ENCODE data around the gene SLC39A8.

Gene SLC39A8

DNA sequence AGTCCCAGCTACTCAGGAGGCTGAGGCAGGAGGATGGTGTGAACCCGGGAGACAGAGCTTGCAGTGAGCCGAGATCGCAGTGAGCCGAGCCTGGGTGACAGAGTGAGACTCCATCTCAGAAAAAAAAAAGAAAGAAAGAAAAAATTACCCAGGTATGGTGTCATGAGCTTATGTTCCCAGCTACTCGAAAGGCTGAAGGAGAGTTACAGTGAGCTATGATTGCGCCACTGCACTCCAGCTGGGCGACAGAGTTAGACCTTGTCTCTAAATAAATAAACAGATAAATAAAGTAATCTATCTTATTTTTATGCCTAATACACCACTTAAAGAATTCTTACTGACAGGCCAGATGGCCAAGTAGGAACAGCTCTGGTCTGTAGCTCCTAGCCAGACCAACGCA, 73.0 kb downstream of the SLC39A8 start:
- Histone ChIP-seq H3K9me3 (ENCODE audit: insufficient read depth, low read length) (no peaks in the 10 kb centered on the region), H3K9ac (ENCODE audit: insufficient read length, low read depth) (no peak overlapping the region), H3K4me1 (ENCODE audit: insufficient read depth, insufficient read length) (no peaks in the 10 kb centered on the region), H3K36me3 (ENCODE audit: insufficient read depth, insufficient read length, low read length) (no peaks in the 10 kb centered on the region), H3K4me3 (ENCODE audit: insufficient read length, low read depth) (no peak overlapping the region), H3K27me3 (ENCODE audit: insufficient read depth, insufficient read length) (no peaks in the 10 kb centered on the region)
- no peak for TF ChIP-seq ZNF274 (IDR thresholded peaks at IDR 0.05; ENCODE audit: low read depth, low read length)
- no peak for TF ChIP-seq YY1 (IDR thresholded peaks at IDR 0.05; ENCODE audit: insufficient read depth, insufficient read length)
- TF ChIP-seq SUZ12 (IDR thresholded peaks at IDR 0.05; ENCODE audit: extremely low read depth, insufficient read depth, insufficient read length): no peak
- DNase-seq (ENCODE audit: low read depth, low spot score): no peak

DNA sequence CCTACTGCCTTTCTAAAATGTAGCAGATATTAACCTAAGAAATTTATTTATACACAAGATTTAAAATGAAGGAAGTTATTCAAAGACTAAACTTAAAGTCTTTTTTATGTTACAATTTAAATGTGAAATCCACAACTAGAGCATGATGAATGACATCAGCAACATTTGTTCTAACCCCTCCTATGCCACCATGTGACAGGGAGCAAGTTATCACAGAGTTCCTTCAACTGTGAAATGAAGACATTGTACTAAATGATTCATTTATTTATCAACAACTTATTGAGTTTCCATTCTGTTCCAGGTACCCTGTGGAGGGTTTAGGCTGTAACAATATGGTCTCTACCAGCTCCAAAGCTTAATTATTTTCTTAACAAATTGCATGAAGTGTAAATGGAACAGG, 76.9 kb downstream of the SLC39A8 start:
- no peak for DNase-seq (ENCODE audit: low read depth, low spot score)
- no peak for TF ChIP-seq SUZ12 (IDR thresholded peaks at IDR 0.05; ENCODE audit: extremely low read depth, insufficient read depth, insufficient read length)
- no peak for TF ChIP-seq YY1 (IDR thresholded peaks at IDR 0.05; ENCODE audit: insufficient read depth, insufficient read length)
- no peak for TF ChIP-seq ZNF274 (IDR thresholded peaks at IDR 0.05; ENCODE audit: low read depth, low read length)
- Histone ChIP-seq H3K27me3 (ENCODE audit: insufficient read depth, insufficient read length) (no peaks in the 10 kb centered on the region), H3K9me3 (ENCODE audit: insufficient read depth, low read length) (no peaks in the 10 kb centered on the region), H3K9ac (ENCODE audit: insufficient read length, low read depth) (no peak overlapping the region), H3K4me3 (ENCODE audit: insufficient read length, low read depth) (no peak overlapping the region), H3K4me1 (ENCODE audit: insufficient read depth, insufficient read length) (no peaks in the 10 kb centered on the region), H3K36me3 (ENCODE audit: insufficient read depth, insufficient read length, low read length) (no peaks in the 10 kb centered on the region)

DNA sequence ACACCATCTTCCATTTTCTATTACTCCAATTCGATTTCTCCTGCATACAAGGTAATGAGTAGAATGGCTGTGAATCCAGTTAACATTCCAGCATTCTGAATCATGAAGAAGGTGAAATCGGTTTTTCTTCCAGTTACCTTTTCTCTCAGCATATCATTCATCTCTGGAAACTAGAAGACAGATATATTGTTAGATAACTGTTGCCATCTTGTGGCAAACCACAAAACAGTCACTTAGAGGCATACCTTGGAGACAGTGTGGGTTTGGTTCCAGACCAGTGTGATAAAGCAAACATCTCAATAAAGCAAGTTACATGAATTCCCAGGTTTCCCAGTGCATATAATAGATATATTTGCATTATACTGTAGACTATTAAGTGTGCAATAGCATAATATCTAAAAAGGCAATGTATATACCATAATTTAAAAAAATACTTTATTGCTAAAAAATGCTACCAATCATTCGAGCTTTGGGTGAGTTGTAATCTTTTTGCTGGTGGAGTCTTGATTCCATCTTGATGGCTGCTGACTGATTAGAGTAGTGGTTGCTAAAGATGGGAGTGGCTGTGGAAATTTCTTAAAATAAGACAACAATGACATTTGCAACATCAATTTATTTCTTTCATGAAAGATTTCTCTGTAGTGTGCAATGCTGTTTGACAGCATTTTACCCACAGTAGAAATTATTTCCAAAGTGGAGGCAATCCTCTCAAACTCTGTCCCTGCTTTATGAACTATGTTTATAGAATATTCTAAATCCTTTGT, 82.1 kb downstream of the SLC39A8 start:
- no peak for DNase-seq (ENCODE audit: low read depth, low spot score)
- Histone ChIP-seq H3K4me3 (ENCODE audit: insufficient read length, low read depth) (no peak overlapping the region), H3K36me3 (ENCODE audit: insufficient read depth, insufficient read length, low read length) (no peaks in the 10 kb centered on the region), H3K27me3 (ENCODE audit: insufficient read depth, insufficient read length) (no peaks in the 10 kb centered on the region), H3K9ac (ENCODE audit: insufficient read length, low read depth) (no peak overlapping the region), H3K9me3 (ENCODE audit: insufficient read depth, low read length) (no peaks in the 10 kb centered on the region), H3K4me1 (ENCODE audit: insufficient read depth, insufficient read length) (no peaks in the 10 kb centered on the region)
- TF ChIP-seq YY1 (IDR thresholded peaks at IDR 0.05; ENCODE audit: insufficient read depth, insufficient read length) (no peak), SUZ12 (IDR thresholded peaks at IDR 0.05; ENCODE audit: extremely low read depth, insufficient read depth, insufficient read length) (no peak), ZNF274 (IDR thresholded peaks at IDR 0.05; ENCODE audit: low read depth, low read length) (no peak)

DNA sequence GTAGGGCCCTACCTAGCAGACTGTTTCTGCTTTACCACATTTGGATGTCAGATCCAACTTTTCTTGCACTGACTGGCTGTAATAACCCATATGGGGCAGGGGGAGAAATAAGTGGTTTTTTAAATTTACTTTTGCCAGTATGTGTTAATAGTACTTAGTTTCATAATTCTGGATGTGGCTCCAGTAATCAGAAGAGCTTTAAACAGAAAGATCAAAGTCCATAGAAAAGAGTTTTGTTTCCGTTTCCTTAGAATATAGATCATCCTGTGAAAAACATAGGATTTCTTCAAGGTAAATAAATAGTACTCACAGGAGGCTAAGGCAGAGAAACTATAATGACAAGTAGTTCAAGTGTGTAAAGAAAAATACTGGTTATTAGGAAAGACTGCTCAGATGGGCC, 85.6 kb downstream of the SLC39A8 start:
- no peak for TF ChIP-seq YY1 (IDR thresholded peaks at IDR 0.05; ENCODE audit: insufficient read depth, insufficient read length)
- TF ChIP-seq ZNF274 (IDR thresholded peaks at IDR 0.05; ENCODE audit: low read depth, low read length): no peak
- TF ChIP-seq SUZ12 (IDR thresholded peaks at IDR 0.05; ENCODE audit: extremely low read depth, insufficient read depth, insufficient read length): no peak

DNA sequence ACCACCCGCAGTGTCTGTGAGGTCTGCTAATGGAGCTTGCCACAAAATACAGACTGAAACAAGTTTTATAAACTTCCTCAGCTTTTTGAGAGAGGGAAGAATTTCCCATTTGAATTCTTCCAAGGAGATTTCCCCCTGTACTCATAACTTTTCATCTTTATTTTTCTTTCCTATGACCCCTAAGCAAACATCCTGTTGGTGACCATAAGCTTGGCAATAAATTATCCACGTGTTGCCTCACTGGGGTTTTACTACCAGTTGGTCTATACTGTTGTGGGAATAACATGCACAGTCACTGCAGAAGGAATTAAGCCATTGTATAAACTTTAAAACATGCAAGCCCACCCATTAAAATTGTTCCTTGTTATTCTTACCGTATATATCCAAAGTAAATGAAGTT, 86.2 kb downstream of the SLC39A8 start:
- Histone ChIP-seq H3K4me3 (ENCODE audit: insufficient read length, low read depth) (no peak overlapping the region), H3K36me3 (ENCODE audit: insufficient read depth, insufficient read length, low read length) (no peaks in the 10 kb centered on the region), H3K9me3 (ENCODE audit: insufficient read depth, low read length) (no peaks in the 10 kb centered on the region), H3K27me3 (ENCODE audit: insufficient read depth, insufficient read length) (no peaks in the 10 kb centered on the region), H3K9ac (ENCODE audit: insufficient read length, low read depth) (no peak overlapping the region), H3K4me1 (ENCODE audit: insufficient read depth, insufficient read length) (no peaks in the 10 kb centered on the region)
- no peak for DNase-seq (ENCODE audit: low read depth, low spot score)
- TF ChIP-seq SUZ12 (IDR thresholded peaks at IDR 0.05; ENCODE audit: extremely low read depth, insufficient read depth, insufficient read length): no peak
- no peak for TF ChIP-seq ZNF274 (IDR thresholded peaks at IDR 0.05; ENCODE audit: low read depth, low read length)
- no peak for TF ChIP-seq YY1 (IDR thresholded peaks at IDR 0.05; ENCODE audit: insufficient read depth, insufficient read length)

More for the DNA sequence above, 85.6 kb downstream of the SLC39A8 start:
- Histone ChIP-seq H3K9me3 (ENCODE audit: insufficient read depth, low read length) (no peaks in the 10 kb centered on the region), H3K9ac (ENCODE audit: insufficient read length, low read depth) (no peak overlapping the region), H3K36me3 (ENCODE audit: insufficient read depth, insufficient read length, low read length) (no peaks in the 10 kb centered on the region), H3K27me3 (ENCODE audit: insufficient read depth, insufficient read length) (no peaks in the 10 kb centered on the region), H3K4me1 (ENCODE audit: insufficient read depth, insufficient read length) (no peaks in the 10 kb centered on the region), H3K4me3 (ENCODE audit: insufficient read length, low read depth) (no peak overlapping the region)
- DNase-seq (ENCODE audit: low read depth, low spot score): no peak

DNA sequence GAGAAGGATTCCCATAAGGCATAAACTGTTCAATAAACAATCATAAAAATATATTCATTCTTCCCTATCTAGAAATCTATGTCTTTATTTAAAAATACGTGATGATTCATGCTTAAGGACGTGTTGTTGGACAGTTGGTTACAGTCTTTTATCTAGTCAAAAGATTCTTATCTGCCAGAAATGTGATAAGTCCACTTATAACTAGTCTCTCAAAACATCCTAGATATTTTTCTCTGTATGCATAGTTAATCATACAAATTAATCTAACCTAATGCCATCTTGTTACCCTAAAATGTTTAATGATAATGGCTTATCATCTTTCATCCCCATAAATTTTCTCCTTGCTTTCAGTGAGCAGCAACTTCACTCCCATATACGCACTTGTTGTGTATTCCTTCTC, 89.0 kb downstream of the SLC39A8 start:
- no peak for TF ChIP-seq YY1 (IDR thresholded peaks at IDR 0.05; ENCODE audit: insufficient read depth, insufficient read length)
- no peak for TF ChIP-seq SUZ12 (IDR thresholded peaks at IDR 0.05; ENCODE audit: extremely low read depth, insufficient read depth, insufficient read length)
- no peak for TF ChIP-seq ZNF274 (IDR thresholded peaks at IDR 0.05; ENCODE audit: low read depth, low read length)
- Histone ChIP-seq H3K4me3 (ENCODE audit: insufficient read length, low read depth) (no peak overlapping the region), H3K9me3 (ENCODE audit: insufficient read depth, low read length) (no peaks in the 10 kb centered on the region), H3K36me3 (ENCODE audit: insufficient read depth, insufficient read length, low read length) (no peaks in the 10 kb centered on the region), H3K4me1 (ENCODE audit: insufficient read depth, insufficient read length) (no peaks in the 10 kb centered on the region), H3K27me3 (ENCODE audit: insufficient read depth, insufficient read length) (no peaks in the 10 kb centered on the region), H3K9ac (ENCODE audit: insufficient read length, low read depth) (no peak overlapping the region)
- DNase-seq (ENCODE audit: low read depth, low spot score): no peak

DNA sequence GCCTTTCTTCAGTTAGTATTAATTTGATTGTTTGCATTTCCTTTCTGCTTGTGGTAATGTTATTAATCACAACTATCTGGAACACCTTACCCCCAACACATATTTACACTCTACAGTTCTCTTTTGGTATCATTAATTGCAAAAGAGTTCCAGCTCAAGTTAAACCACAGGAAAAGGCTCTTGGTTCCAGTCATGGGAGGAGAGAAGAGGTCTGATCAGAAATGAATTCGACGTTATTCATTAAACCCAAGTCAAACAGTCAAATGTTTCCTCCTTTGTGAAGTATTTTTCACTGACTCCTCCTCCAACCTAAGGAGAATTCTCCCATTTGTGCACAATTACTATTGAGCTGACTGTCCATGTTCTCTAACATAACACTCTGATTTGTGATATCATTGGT, 91.4 kb downstream of the SLC39A8 start:
- no peaks in the 10 kb centered on the region for H3K27me3 ChIP-seq (ENCODE audit: insufficient read depth, insufficient read length)
- DNase-seq (ENCODE audit: low read depth, low spot score): no peak
- H3K36me3 ChIP-seq (ENCODE audit: insufficient read depth, insufficient read length, low read length): no peaks in the 10 kb centered on the region
- TF ChIP-seq ZNF274 (IDR thresholded peaks at IDR 0.05; ENCODE audit: low read depth, low read length): no peak
- TF ChIP-seq SUZ12 (IDR thresholded peaks at IDR 0.05; ENCODE audit: extremely low read depth, insufficient read depth, insufficient read length): no peak
- H3K4me3 ChIP-seq (ENCODE audit: insufficient read length, low read depth): no peak overlapping the region
- no peaks in the 10 kb centered on the region; the same call in 1 of the 2 replicates for H3K9me3 ChIP-seq (ENCODE audit: insufficient read depth, low read length)
- H3K4me1 ChIP-seq (ENCODE audit: insufficient read depth, insufficient read length): no peaks in the 10 kb centered on the region
- no peak overlapping the region for H3K9ac ChIP-seq (ENCODE audit: insufficient read length, low read depth)

Data from NT2/D1 (cell line).